HepG2 (cell line): ENCODE results near the gene SAMD8. TPM values are rescaled to one million over a fixed set of nuclear protein-coding genes. Genes with fewer than 3 reads are reported as not detected.
A peak's percentile ranks its signal among the peaks of the same experiment; 100 is the strongest.

ENCODE experiments used
- HIVEP1 ChIP-seq: sonication (generic); formaldehyde crosslinking; IDR thresholded peaks from 2 replicates; pipeline ENCODE4 v1.4.0; 2020; ENCODE audit warnings: mild to moderate bottlenecking, missing genetic modification reagents
- HNF4G ChIP-seq, 2 experiments: sonication (generic) in 1 of 2; formaldehyde crosslinking in 1 of 2; IDR thresholded peaks; 2 replicates each; pipeline versions ENCODE4 v1.4.0 to v1.6.1; 2011 to 2020; ENCODE audit warnings: borderline replicate concordance in 2 of 2, low read depth in 2 of 2, mild to moderate bottlenecking in 2 of 2, low read length in 1 of 2, missing genetic modification reagents in 1 of 2, moderate library complexity in 1 of 2
- NKX3-1 ChIP-seq: sonication (generic); formaldehyde crosslinking; IDR thresholded peaks from 2 replicates; pipeline ENCODE4 v1.5.0; 2020; ENCODE audit warnings: missing genetic modification reagents
- SNRNP70 ChIP-seq: fragments of 200-400 bp; formaldehyde crosslinking; IDR thresholded peaks from 2 replicates; pipeline ENCODE4 v1.6.1; 2017; ENCODE audit warnings: mild to moderate bottlenecking, low read depth, low read length, moderate library complexity
- TBX2 ChIP-seq: sonication (generic); formaldehyde crosslinking; IDR thresholded peaks from 2 replicates; pipeline ENCODE4 v1.5.0; 2020; ENCODE audit warnings: missing genetic modification reagents, mild to moderate bottlenecking, borderline replicate concordance
- ZMAT3 ChIP-seq: sonication (generic); formaldehyde crosslinking; conservative IDR thresholded peaks from 2 replicates; pipeline ENCODE4 v1.7.0; 2021; ENCODE audit warnings: missing genetic modification reagents
- polyA plus RNA-seq, 8 experiments: library from polyadenylated mRNA; depleted of rRNA in 3 of 8; stranded (reverse) in 7 of 8; unstranded in 1 of 8; fragments of >200 nt; fragmentation: Illumina TruSeq in 4 of 8; extraction: Trizol in 4 of 8; gene quantifications; 2 replicates each; pipeline versions ENCODE4 v1.2.1 to v1.2.3, GENCODE V29; 2011 to 2016; ENCODE audit warnings: low read depth in 4 of 8, missing spikeins in 1 of 8, mixed read lengths in 1 of 8; ENCODE audit not compliant: insufficient read depth in 1 of 8
- total RNA-seq, 5 experiments: library from RNA; depleted of rRNA; stranded (reverse); fragments of >200 nt; fragmentation: Illumina TruSeq; extraction: Trizol; gene quantifications; 2 replicates each; pipeline ENCODE4 v1.2.3, GENCODE V29; 2016; ENCODE audit warnings: low read depth in 1 of 5
- TF ChIP-seq, protein P1 (sequence below): sonication (generic); formaldehyde crosslinking; conservative IDR thresholded peaks from 2 replicates; pipeline ENCODE4 v1.4.0; 2020; ENCODE audit warnings: mild to moderate bottlenecking, missing genetic modification reagents, moderate library complexity
- TF ChIP-seq, protein P2 (sequence below): sonication (generic); formaldehyde crosslinking; IDR thresholded peaks from 2 replicates; pipeline ENCODE4 v1.5.1; 2020; ENCODE audit warnings: missing genetic modification reagents, mild to moderate bottlenecking, borderline replicate concordance
- TF ChIP-seq, protein P3 (sequence below): sonication (generic); formaldehyde crosslinking; IDR thresholded peaks from 2 replicates; pipeline ENCODE4 v1.4.0; 2020; ENCODE audit warnings: mild to moderate bottlenecking, missing genetic modification reagents

Gene SAMD8
- total and polyA plus RNA-seq, 2 of the 13 experiments (the other 11 are each of a cell fraction or from before 2014, with no cell fraction given), result 10.4 to 13.2 TPM

DNA sequence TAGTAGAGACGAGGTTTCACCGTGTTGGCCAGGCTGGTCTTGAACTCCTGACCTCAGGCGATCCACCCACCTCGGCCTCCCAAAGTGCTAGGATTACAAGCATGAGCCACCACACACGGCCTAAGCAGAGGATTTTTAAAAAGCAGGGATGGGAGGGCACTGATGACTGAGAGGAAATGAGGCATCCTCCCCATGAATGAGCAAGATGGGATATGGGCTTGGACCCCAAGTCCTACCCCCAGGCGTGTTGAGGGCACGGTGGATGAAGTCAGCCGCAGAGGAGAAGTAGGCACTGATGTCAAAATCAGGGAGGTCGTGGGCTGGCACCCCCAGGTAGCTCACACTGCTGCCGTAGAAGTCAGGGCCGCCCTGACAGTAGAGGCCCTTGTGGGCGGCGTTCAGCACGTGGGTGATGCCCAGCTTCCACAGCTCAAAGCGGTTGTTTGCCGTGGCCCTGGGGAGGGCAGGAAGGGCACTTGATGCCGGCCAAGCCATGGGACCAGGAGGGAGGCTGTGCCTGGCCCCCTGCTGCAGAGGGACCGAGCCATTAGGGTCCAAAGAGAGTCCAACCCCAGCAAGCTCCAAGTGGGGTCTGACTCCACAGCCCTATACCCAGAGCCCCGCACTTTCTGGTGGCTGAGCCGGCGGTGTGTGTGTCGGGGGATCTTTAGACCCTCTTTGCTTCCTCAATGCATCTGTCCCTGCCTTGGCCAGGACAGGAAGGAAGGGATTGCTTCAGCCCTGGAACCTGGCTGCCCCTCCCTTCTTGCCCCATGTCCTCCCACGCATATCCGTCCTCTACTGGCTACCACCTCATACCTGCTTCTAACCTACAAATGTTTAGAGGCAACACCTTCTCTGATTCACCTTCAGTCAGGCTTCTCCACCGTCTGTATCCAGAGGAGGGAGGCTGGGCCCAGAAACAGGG, 3.4 kb upstream of the SAMD8 start (continued):
- TF ChIP-seq TBX2 (CRISPR knock-in tag), result no peak; the same call in 1 of the 2 replicates
- no peak for TF ChIP-seq SNRNP70
- TF ChIP-seq, protein P1, sequence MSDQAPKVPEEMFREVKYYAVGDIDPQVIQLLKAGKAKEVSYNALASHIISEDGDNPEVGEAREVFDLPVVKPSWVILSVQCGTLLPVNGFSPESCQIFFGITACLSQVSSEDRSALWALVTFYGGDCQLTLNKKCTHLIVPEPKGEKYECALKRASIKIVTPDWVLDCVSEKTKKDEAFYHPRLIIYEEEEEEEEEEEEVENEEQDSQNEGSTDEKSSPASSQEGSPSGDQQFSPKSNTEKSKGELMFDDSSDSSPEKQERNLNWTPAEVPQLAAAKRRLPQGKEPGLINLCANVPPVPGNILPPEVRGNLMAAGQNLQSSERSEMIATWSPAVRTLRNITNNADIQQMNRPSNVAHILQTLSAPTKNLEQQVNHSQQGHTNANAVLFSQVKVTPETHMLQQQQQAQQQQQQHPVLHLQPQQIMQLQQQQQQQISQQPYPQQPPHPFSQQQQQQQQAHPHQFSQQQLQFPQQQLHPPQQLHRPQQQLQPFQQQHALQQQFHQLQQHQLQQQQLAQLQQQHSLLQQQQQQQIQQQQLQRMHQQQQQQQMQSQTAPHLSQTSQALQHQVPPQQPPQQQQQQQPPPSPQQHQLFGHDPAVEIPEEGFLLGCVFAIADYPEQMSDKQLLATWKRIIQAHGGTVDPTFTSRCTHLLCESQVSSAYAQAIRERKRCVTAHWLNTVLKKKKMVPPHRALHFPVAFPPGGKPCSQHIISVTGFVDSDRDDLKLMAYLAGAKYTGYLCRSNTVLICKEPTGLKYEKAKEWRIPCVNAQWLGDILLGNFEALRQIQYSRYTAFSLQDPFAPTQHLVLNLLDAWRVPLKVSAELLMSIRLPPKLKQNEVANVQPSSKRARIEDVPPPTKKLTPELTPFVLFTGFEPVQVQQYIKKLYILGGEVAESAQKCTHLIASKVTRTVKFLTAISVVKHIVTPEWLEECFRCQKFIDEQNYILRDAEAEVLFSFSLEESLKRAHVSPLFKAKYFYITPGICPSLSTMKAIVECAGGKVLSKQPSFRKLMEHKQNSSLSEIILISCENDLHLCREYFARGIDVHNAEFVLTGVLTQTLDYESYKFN, result no peak
- 0 out of 2 replicates have a peak, but pooled peaks have one; percentile 20 for TF ChIP-seq ZMAT3 (CRISPR knock-in tag)
- no peak for TF ChIP-seq HIVEP1 (CRISPR knock-in tag)
- TF ChIP-seq, protein P2, sequence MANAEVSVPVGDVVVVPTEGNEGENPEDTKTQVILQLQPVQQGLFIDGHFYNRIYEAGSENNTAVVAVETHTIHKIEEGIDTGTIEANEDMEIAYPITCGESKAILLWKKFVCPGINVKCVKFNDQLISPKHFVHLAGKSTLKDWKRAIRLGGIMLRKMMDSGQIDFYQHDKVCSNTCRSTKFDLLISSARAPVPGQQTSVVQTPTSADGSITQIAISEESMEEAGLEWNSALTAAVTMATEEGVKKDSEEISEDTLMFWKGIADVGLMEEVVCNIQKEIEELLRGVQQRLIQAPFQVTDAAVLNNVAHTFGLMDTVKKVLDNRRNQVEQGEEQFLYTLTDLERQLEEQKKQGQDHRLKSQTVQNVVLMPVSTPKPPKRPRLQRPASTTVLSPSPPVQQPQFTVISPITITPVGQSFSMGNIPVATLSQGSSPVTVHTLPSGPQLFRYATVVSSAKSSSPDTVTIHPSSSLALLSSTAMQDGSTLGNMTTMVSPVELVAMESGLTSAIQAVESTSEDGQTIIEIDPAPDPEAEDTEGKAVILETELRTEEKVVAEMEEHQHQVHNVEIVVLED (CRISPR knock-in tag), result no peak
- no peak for TF ChIP-seq HNF4G (IDR thresholded peaks at IDR 0.05; ENCODE audit: borderline replicate concordance, low read depth, low read length)
- no peak for TF ChIP-seq HNF4G (CRISPR knock-in tag; IDR thresholded peaks at IDR 0.05; ENCODE audit: borderline replicate concordance, low read depth)
- no peak for TF ChIP-seq NKX3-1 (CRISPR knock-in tag)
- TF ChIP-seq, protein P3, sequence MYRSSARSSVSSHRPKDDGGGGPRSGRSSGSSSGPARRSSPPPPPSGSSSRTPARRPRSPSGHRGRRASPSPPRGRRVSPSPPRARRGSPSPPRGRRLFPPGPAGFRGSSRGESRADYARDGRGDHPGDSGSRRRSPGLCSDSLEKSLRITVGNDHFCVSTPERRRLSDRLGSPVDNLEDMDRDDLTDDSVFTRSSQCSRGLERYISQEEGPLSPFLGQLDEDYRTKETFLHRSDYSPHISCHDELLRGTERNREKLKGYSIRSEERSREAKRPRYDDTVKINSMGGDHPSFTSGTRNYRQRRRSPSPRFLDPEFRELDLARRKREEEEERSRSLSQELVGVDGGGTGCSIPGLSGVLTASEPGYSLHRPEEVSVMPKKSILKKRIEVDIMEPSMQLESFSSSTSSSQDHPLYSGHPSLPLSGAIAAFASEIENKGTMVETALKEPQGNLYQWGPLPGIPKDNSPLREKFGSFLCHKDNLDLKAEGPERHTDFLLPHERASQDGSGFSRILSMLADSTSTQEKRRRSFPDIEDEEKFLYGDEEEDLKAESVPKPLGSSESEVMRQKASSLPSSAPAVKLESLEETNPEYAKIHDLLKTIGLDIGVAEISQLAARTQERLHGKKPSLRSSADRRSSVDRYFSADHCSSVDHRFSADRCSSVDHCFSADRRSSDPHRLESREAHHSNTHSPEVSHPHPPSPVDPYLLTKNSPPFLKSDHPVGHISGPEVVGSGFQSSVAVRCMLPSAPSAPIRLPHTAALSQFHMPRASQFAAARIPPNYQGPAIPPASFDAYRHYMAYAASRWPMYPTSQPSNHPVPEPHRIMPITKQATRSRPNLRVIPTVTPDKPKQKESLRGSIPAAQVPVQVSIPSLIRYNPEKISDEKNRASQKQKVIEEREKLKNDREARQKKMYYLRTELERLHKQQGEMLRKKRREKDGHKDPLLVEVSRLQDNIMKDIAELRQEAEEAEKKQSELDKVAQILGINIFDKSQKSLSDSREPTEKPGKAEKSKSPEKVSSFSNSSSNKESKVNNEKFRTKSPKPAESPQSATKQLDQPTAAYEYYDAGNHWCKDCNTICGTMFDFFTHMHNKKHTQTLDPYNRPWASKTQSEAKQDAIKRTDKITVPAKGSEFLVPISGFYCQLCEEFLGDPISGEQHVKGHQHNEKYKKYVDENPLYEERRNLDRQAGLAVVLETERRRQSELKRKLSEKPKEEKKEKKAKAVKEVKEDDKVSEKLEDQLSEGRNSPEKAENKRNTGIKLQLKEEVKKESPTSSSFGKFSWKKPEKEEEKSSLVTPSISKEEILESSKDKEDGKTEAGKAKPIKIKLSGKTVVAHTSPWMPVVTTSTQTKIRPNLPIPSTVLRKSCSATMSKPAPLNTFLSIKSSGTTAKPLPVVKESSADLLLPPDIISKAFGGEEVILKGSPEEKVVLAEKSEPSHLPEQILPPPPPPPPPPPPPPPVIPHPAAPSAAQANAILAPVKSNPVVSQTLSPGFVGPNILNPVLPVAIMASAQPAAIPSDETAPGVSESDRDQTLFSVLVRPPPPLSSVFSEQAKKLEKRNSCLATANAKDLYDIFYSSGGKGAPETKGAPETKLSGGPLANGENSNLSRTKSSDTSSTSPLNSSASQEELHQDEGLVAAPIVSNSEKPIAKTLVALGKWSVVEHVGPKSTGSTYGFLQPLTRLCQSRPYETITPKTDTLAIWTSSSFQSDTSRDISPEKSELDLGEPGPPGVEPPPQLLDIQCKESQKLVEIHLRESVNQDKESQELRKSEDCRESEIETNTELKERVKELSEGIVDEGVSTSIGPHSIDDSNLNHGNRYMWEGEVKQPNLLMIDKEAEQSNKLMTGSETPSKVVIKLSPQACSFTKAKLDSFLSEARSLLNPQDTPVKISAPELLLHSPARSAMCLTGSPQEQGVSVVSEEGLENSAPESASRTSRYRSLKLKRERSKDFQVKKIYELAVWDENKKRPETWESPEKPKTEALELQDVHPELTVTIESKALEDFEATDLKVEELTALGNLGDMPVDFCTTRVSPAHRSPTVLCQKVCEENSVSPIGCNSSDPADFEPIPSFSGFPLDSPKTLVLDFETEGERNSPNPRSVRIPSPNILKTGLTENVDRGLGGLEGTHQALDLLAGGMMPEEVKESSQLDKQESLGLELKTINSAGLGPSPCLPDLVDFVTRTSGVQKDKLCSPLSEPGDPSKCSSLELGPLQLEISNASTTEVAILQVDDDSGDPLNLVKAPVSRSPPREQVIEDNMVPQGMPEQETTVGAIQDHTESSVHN (CRISPR knock-in tag), result no peak
